Trophoblast cell (in vitro differentiated cells and primary cell): Measurements from ENCODE around the gene TMA7B.

Experiments
- DNase-seq, 2 donors: peaks; one replicate each; pipeline ENCODE4 v3.0.0-alpha.2; 2016
- H2AFZ ChIP-seq: 2 replicates; pipeline ENCODE4 v1.6.1; 2013; ENCODE audit warnings: low read length, moderate library complexity, mild to moderate bottlenecking; ENCODE audit not compliant: insufficient read depth, poor library complexity
- H2AK5ac ChIP-seq: 2 replicates; pipeline ENCODE4 v1.6.1; 2013; ENCODE audit warnings: mild to moderate bottlenecking, low read length
- H2BK120ac ChIP-seq: 2 replicates; pipeline ENCODE4 v1.6.1; 2013; ENCODE audit warnings: low read length, mild to moderate bottlenecking, moderate library complexity; ENCODE audit not compliant: insufficient read depth, poor library complexity
- H2BK12ac ChIP-seq: 2 replicates; pipeline ENCODE4 v1.6.1; 2013; ENCODE audit warnings: mild to moderate bottlenecking, low read length, moderate library complexity
- H2BK5ac ChIP-seq: 2 replicates; pipeline ENCODE4 v1.6.1; 2013; ENCODE audit warnings: low read length, low read depth, moderate library complexity, mild to moderate bottlenecking; ENCODE audit not compliant: poor library complexity
- H3K14ac ChIP-seq: 2 replicates; pipeline ENCODE4 v1.6.1; 2013; ENCODE audit warnings: mild to moderate bottlenecking, low read length
- H3K18ac ChIP-seq: 2 replicates; pipeline ENCODE4 v1.6.1; 2013; ENCODE audit warnings: mild to moderate bottlenecking, low read length
- H3K23ac ChIP-seq: 2 replicates; pipeline ENCODE4 v1.6.1; 2013; ENCODE audit warnings: low read length
- H3K27ac ChIP-seq: 2 replicates; pipeline ENCODE4 v1.5.1; 2013; ENCODE audit warnings: low read depth, mild to moderate bottlenecking, inconsistent platforms, low read length, moderate library complexity
- H3K27me3 ChIP-seq: 2 replicates; pipeline ENCODE4 v1.6.1; 2013; ENCODE audit warnings: inconsistent platforms, mild to moderate bottlenecking, low read length, moderate library complexity; ENCODE audit not compliant: insufficient read depth
- H3K36me3 ChIP-seq, 2 experiments: 1 replicate in 1 of 2; 2 replicates in 1 of 2; pipeline ENCODE4 v1.6.1; 2013; ENCODE audit warnings: low read length in 2 of 2, mild to moderate bottlenecking in 2 of 2, moderate library complexity in 1 of 2; ENCODE audit not compliant: insufficient read depth in 2 of 2, control insufficient read depth in 1 of 2
- H3K4ac ChIP-seq: 2 replicates; pipeline ENCODE4 v1.6.1; 2013; ENCODE audit warnings: low read depth, mild to moderate bottlenecking, low read length, moderate library complexity
- H3K4me1 ChIP-seq, 2 experiments: 1 replicate in 1 of 2; 2 replicates in 1 of 2; pipeline ENCODE4 v1.6.1; 2013; ENCODE audit warnings: low read length in 2 of 2, mild to moderate bottlenecking in 2 of 2, moderate library complexity in 1 of 2; ENCODE audit not compliant: insufficient read depth in 2 of 2, control insufficient read depth in 1 of 2
- H3K4me2 ChIP-seq: 2 replicates; pipeline ENCODE4 v1.6.1; 2013; ENCODE audit warnings: inconsistent platforms, mild to moderate bottlenecking, low read length, moderate library complexity
- H3K4me3 ChIP-seq: 2 replicates; pipeline ENCODE4 v1.5.1; 2013; ENCODE audit warnings: mild to moderate bottlenecking, low read depth, low read length, inconsistent platforms
- H3K79me1 ChIP-seq: one replicate; pipeline ENCODE4 v1.6.1; 2013; ENCODE audit warnings: low read length
- H3K79me2 ChIP-seq: 2 replicates; pipeline ENCODE4 v1.6.1; 2013; ENCODE audit warnings: low read length, mild to moderate bottlenecking; ENCODE audit not compliant: control insufficient read depth, insufficient read depth, poor library complexity
- H3K9ac ChIP-seq: 2 replicates; pipeline ENCODE4 v1.6.1; 2013; ENCODE audit warnings: mild to moderate bottlenecking, low read length
- H3K9me3 ChIP-seq: 2 replicates; pipeline ENCODE4 v1.6.1; 2013; ENCODE audit warnings: low read depth, mild to moderate bottlenecking, control low read depth, inconsistent platforms, low read length; ENCODE audit not compliant: insufficient read depth
- H4K12ac ChIP-seq: 2 replicates; pipeline ENCODE4 v1.6.1; 2013; ENCODE audit warnings: low read depth, mild to moderate bottlenecking, low read length, moderate library complexity
- H4K8ac ChIP-seq: 2 replicates; pipeline ENCODE4 v1.6.1; 2013; ENCODE audit warnings: low read depth, mild to moderate bottlenecking, low read length, moderate library complexity
- H4K91ac ChIP-seq: one replicate; pipeline ENCODE4 v1.6.1; 2013; ENCODE audit warnings: low read depth, mild to moderate bottlenecking, low read length, moderate library complexity
- WGBS: extraction: QIAGEN DNeasy Blood & Tissue Kit; methylation state at CpG from one replicate; pipeline ENCODE4 v1.1.7; 2013; ENCODE audit warnings: missing lambda C conversion rate; ENCODE audit not compliant: insufficient read length, insufficient coverage; ENCODE audit errors: extremely low coverage; 5-methylcytosine and 5-hydroxymethylcytosine counted together

The TMA7B gene

DNA sequence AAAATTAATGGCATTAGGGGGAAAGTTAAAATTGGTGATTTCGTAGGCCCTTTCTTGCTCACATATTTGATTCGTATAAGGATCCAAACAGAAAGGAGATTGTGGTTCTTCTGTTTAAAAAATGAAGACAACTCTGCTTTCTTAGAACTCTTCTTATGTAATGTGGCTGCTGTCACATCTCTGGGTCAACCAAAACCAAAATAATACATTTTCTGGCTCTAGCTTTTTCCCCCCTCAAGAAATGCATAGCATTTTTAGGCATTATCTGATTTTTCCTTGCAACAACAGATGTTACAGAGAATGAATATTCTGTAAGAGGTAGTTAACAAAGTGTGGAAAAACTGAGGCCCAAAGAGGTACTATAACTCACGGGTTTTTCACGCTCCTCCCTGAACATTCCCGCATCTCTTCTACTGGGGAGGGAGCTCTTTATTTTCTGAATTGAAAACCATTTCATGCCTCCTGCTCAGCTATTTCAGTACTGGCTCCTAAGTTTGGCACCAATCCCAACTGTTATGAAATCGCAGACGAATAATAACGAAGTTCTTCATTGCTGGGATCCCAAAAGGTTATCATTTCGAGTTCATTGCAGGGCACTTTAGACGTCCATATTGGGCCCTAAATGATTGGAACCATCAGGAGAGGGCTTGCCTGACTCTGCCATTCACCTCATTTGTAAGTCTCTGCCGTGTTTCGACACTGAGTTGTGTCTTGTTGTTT lies 42.3 kb upstream of the TMA7B start:
- Histone ChIP-seq H3K27ac (no peak overlapping the region), H2BK5ac (no peak overlapping the region), H3K9ac (no peak overlapping the region), H3K9me3 (no peaks in the 10 kb centered on the region), H3K27me3 (no peaks in the 10 kb centered on the region), H3K79me2 (no peaks in the 10 kb centered on the region), H2BK120ac (no peak overlapping the region), H4K8ac (no peak overlapping the region), H3K23ac (no peak overlapping the region), H3K4me2 (no peak overlapping the region), H3K36me3 (no peaks in the 10 kb centered on the region), H3K18ac (no peak overlapping the region), H3K4me1 (no peaks in the 10 kb centered on the region), H2BK12ac (no peak overlapping the region), H2AFZ (no peak overlapping the region), H3K79me1 (no peaks in the 10 kb centered on the region), H4K91ac (no peak overlapping the region), H3K4me3 (no peak overlapping the region), H4K12ac (no peak overlapping the region), H2AK5ac (no peak overlapping the region), H3K4ac (no peak overlapping the region), H3K14ac (no peak overlapping the region)
- WGBS, result no CpG with 5 or more reads among the region's 12 CpGs
- DNase-seq, result no peak

DNA sequence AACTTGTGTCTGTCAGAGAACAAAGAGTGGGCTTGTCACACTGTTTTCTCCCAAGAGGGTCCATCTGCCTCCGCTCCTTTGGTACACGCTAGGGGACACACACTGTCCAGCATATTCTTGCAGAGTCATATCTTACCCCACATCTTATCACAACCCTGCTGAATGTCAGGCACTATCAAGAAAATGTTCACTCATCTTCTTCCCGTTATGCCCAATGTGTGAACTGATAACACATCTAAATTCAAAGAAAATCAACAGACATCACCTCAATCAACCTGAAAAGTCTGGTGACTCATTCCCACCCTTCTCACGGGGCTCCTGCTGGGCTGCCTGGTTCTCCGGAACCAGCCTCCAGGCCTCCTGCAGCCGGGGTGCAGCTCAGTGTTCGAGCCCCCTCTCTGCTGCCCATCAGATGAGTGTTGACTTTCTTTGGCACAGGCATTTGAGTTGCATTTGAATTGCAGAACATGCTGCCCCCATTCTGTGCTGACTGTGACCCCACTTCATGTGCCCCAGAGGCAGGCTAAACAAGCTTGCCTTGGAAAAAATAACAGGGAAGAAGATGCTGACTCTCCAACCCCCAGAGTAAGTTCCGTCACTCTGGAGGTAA lies 40.0 kb upstream of the TMA7B start:
- H4K91ac ChIP-seq, result no peak overlapping the region
- no peak overlapping the region for H3K4me2 ChIP-seq
- no peaks in the 10 kb centered on the region for H3K79me1 ChIP-seq
- H2AK5ac ChIP-seq, result no peak overlapping the region
- no peak overlapping the region for H3K4me3 ChIP-seq
- H4K12ac ChIP-seq, result no peak overlapping the region
- H3K27me3 ChIP-seq, result no peaks in the 10 kb centered on the region
- no peak overlapping the region for H2AFZ ChIP-seq
- no peak overlapping the region for H2BK120ac ChIP-seq
- DNase-seq, result no peak
- no peak overlapping the region for H3K18ac ChIP-seq
- H2BK12ac ChIP-seq, result no peak overlapping the region
- H3K36me3 ChIP-seq, result no peaks in the 10 kb centered on the region
- H3K9ac ChIP-seq, result no peak overlapping the region
- H3K79me2 ChIP-seq, result no peaks in the 10 kb centered on the region
- no peak overlapping the region for H3K14ac ChIP-seq
- no peak overlapping the region for H3K23ac ChIP-seq
- H3K4ac ChIP-seq, result no peak overlapping the region
- H3K27ac ChIP-seq, result no peak overlapping the region
- no peaks in the 10 kb centered on the region for H3K9me3 ChIP-seq
- no peak overlapping the region for H4K8ac ChIP-seq
- no peaks in the 10 kb centered on the region for H3K4me1 ChIP-seq
- no CpG with 5 or more reads among the region's 8 CpGs for WGBS
- no peak overlapping the region for H2BK5ac ChIP-seq

DNA sequence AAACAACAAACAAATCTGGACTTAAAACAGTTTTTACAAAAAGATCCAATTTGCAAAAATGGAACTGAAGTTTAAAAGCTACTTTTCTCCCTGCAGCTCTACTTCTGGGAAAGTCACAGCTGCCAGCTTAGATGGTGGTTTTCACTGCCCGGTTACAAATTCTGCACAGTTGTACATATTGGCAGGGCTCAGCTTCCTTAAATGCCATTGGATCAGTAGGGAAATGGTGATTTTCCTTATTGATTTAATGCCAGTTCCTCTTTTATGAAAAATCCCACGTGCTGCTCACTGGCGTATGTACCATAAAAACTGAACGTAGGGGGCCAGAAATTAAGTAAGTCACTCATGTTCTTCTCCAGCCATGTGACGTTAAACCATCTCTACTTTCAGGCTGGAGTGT lies 36.5 kb upstream of the TMA7B start:
- Histone ChIP-seq H3K9me3 (no peaks in the 10 kb centered on the region), H3K18ac (no peak overlapping the region), H2BK120ac (no peak overlapping the region), H2BK5ac (no peak overlapping the region), H3K4me2 (no peak overlapping the region), H3K4ac (no peak overlapping the region), H3K79me1 (no peaks in the 10 kb centered on the region), H3K4me3 (no peak overlapping the region), H3K4me1 (no peaks in the 10 kb centered on the region), H2AFZ (no peak overlapping the region), H3K79me2 (no peaks in the 10 kb centered on the region), H4K91ac (no peak overlapping the region), H4K12ac (no peak overlapping the region), H4K8ac (no peak overlapping the region), H3K27ac (no peak overlapping the region), H3K23ac (no peak overlapping the region), H3K9ac (no peak overlapping the region), H2BK12ac (no peak overlapping the region), H3K27me3 (no peaks in the 10 kb centered on the region), H3K36me3 (no peaks in the 10 kb centered on the region), H3K14ac (no peak overlapping the region), H2AK5ac (no peak overlapping the region)
- no peak for DNase-seq
- no CpG with 5 or more reads among the region's 5 CpGs for WGBS

DNA sequence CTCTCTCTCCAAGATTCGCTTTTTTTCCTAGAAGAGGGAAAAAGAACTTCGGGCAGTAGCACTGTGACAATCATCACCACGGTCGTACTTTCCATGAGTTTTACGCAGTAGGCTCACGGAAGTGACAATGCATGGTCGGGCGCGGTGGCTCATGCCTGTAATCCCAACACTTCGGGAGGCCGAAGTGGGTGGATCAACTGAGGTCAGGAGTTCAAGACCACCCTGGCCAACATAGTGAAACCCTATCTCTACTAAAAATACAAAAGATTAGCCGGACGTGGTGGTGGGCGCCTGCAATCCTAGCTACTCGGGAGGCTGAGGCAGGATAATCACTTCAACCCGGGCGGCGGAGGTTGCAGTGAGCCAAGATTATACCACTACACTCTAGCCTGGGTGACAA lies 35.9 kb upstream of the TMA7B start:
- Histone ChIP-seq H4K12ac (no peak overlapping the region), H4K8ac (no peak overlapping the region), H2AK5ac (no peak overlapping the region), H2BK120ac (no peak overlapping the region), H3K27me3 (no peaks in the 10 kb centered on the region), H2BK5ac (no peak overlapping the region), H3K23ac (no peak overlapping the region), H3K27ac (no peak overlapping the region), H2BK12ac (no peak overlapping the region), H3K4me3 (no peak overlapping the region), H3K36me3 (no peaks in the 10 kb centered on the region), H3K79me2 (no peaks in the 10 kb centered on the region), H3K4me2 (no peak overlapping the region), H2AFZ (no peak overlapping the region), H3K79me1 (no peaks in the 10 kb centered on the region), H3K14ac (no peak overlapping the region), H4K91ac (no peak overlapping the region), H3K9me3 (no peaks in the 10 kb centered on the region), H3K4me1 (no peaks in the 10 kb centered on the region), H3K18ac (no peak overlapping the region), H3K9ac (no peak overlapping the region), H3K4ac (no peak overlapping the region)
- whole genome bisulfite sequencing, result no CpG with 5 or more reads among the region's 18 CpGs
- DNase-seq, result no peak
